SU-DHL-6 (cell line): ENCODE results near the gene ETV6.

ENCODE experiments used
- CTCF ChIP-seq: fragments of 200-600 bp; sonication (generic); IDR thresholded peaks from one replicate; pipeline ENCODE4 v1.5.1; 2017; ENCODE audit warnings: antibody characterized with exemption, mild to moderate bottlenecking, low read length, moderate library complexity; ENCODE audit not compliant: insufficient read depth, poor library complexity, severe bottlenecking
- EZH2phosphoT487 ChIP-seq: fragments of 200-600 bp; sonication (generic), shearing (Covaris generic); conservative IDR thresholded peaks from 2 replicates; pipeline ENCODE4 v1.6.1; 2018; ENCODE audit warnings: mild to moderate bottlenecking, antibody characterized with exemption, low read length, moderate library complexity, mixed read lengths

- no peak for TF ChIP-seq CTCF
- TF ChIP-seq EZH2phosphoT487 = no peak
Measured at GRCh38 chr12:11765421-11765816, 115.9 kb downstream of the ETV6 start.
